Umbilical cord (tissue), 2 donors: ENCODE data around the gene PTPN1. TPM values are rescaled to one million over a fixed set of nuclear protein-coding genes. Genes with fewer than 3 reads are reported as not detected.

ENCODE experiments used
- DNase-seq: peaks from one replicate; pipeline ENCODE4 v3.0.0-alpha.2; 2015; ENCODE audit warnings: low spot score
- total RNA-seq: library from RNA; depleted of rRNA; stranded (reverse); fragments of >200 nt; gene quantifications from one replicate; pipeline ENCODE4 v1.2.3, GENCODE V29; 2014; ENCODE audit warnings: low replicate concordance; ENCODE audit not compliant: insufficient read depth

PTPN1 gene
- total RNA-seq, 1 donor from 2014 or later, result 22.1 TPM

- DNase-seq, result no peak
Observed at GRCh38 chr20:50634191-50634590, 124.0 kb downstream of the PTPN1 start.

Other genes with a start within 250 kb of the PTPN1 start
- gene RIPOR3, start 181.2 kb downstream of the PTPN1 start, total RNA-seq, result 1.9 TPM
- 8.4 TPM for gene PARD6B, start 221.2 kb downstream of the PTPN1 start, total RNA-seq